HL-60/S4 (cell line): ENCODE results near the gene AFG1L.
"Not testable (repeated sequence)": the region's sequence is repeated elsewhere in the genome, so short reads cannot be mapped to it uniquely, and the experiment has no call there.

Source experiments
- in situ Hi-C: fragments of 300-500 bp; cut with MboI; formaldehyde crosslinking; loops from 2 replicates; pipeline ENCODE4 v1.14.3; 2022; ENCODE audit warnings: low sequenced_read_pairs

Gene AFG1L

DNA sequence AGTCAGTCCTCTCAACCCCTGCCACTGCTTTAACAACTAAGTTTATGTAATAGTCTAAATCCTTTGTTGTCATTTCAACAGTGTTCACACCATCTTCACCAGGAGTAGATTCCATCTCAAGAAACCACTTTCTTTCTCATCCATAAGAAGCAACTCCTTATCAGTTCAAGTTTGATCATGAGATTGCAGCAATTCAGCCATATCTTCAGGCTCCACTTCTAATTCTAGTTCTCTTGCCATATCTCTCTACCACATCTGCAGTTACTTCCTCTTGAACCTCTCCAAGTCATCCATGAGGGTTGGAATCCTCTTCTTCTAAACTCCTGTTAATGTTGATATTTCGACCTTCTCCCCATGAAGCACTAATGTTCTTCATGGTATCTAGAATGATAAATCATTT is 208.0 kb downstream of the AFG1L start:
- in situ Hi-C loops: loop anchor here (25.0 kb wide), 1 partner anchor 816 kb away; no protein-coding TSS in a partner anchor

DNA sequence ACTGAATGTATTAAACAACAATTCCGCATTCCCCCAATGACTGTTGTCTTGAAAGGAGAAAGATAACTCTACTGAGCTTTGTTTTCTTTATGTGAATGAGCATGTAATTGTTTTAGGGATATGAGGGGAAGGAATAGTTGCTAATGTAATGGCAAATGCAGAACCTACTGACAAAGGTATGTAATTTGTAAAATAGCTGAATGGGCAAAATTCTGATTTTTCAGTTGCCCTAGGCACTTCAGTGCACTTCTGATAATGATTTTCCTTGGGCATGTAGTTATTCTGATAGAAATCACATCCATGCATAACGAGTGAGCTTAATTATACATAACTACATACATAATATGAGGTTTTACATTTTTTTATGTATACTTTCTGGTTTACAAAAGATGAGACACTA is 212.5 kb downstream of the AFG1L start:
- in situ Hi-C loops: loop anchor here (25.0 kb wide), 1 partner anchor 820 kb away; no protein-coding TSS in a partner anchor

DNA sequence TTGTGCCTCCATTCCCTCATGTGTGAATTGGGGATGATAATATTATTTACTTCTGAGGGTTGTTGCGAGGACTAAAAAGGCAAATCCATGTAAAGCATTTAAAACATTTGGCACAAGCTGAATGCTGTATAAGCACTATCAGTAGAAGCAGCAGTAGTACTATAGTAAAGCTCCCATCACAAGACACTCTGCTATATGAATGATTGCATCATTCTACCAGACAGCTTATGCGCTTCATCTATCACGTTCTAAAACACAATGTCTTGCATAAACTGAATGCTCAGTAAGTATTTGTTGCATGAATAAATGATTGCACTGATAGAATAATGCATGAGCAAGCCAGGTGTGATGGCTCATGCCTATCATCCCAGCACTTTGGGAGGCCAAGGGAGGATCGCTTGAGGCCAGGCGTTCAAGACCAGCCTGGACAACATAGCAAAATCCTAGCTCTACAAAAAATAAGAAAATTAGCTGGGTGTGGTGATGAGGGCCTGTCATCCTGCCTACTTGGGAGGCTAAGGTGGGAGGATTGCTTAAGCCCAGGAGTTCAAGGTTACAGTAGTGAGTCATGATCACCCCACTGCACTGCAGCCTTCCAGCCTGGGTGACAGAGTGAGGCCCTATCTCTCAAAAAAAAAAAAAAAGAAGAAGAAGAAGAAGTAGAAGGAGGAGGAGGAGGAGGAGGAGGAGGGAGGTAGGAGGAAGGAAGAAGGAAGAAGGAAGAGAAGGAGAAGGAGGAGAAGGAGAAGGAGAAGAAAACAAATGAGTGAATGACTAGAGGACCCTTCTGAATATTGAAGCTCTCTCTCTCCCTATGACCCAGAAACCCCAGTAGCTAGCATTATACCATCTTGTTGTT is 215.8 kb downstream of the AFG1L start:
- in situ Hi-C loops: loop anchor here (25.0 kb wide), 1 partner anchor 823 kb away; no protein-coding TSS in a partner anchor

DNA sequence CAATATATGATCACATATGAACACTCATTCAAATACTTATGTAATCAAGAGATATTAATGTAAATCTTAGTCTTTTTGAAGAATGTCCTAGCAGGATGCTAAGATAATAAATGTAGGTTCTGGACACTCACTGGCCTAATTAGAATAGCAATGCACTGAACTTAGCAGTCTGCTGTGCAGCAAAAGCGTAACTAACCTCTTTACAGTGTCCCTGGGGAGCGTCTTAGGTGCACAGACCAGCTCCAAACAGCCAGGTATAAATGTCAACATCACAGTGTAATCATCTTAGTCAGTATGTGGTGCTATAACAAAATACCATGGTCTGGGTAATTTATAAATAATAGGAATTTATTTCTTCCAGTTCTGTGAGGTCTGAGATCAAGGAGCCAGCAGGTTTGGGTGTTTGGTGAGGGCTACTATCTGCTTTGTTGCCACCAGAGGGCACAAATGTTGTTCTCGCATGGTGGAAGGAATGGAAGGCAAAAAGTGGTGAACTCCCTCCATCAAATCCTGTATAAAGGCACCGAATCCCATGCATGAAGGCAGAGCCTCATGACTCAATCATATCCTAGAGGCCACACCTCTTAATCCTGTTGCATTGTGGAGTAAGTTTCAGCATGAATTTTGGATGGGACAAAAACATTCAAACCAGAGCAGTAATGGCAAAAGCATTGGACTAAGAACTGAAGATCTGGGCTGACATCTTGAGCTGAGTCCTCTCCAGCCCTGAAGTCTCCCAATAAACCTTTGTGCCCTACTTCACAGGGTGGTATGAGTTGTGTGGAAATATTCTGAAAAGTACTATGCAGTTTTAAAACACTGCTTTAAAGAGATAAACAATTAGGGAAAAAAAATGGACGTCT is 224.1 kb downstream of the AFG1L start:
- in situ Hi-C loops: loop anchor here (25.0 kb wide), 1 partner anchor 832 kb away; no protein-coding TSS in a partner anchor

DNA sequence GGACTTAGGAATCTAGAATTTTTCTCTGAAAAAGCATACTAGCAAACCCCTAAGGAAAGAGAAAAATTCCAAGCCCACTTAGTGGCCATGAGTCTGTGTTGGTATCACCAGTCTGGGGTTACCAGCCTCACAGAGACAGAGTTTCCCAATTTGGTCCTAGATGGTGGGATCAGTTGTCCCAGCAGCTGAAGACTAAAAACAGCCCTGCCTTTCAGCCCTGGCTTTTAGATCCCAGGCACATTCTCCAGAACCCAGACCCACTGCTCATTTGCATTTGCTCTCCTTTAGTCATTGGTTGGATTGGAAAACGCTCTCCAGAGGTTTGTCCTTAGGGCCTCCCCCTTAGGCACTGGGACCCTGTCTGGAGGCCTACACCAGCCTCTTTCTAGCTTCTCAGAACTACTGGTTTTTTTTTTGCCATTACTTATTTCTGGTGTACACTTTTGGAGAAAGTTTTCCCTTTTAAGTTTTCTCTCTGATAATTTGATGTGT is 226.8 kb downstream of the AFG1L start:
- in situ Hi-C loops: loop anchor here (10.0 to 25.0 kb wide), 3 partner anchors 407 to 834 kb away; no protein-coding TSS in a partner anchor

DNA sequence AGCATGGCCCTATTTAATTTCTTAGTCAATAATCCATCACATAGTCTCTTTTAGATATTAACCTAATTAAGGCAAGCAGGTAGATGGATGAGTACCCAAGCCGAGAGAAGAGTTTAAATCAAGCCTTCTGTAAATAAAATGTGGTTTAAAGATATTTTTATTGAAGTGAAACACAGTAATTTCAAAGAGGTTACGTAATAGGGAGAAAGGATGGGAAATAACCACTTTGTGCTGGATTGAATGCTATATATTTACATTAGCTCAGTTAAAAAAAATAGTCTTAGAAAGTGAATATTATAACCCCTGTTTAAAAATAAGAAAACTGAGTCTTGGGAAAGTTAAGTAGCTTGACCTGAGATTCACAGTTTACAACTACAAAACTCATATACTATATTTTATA is 228.8 kb downstream of the AFG1L start:
- in situ Hi-C loops: loop anchor here (10.0 to 25.0 kb wide), 3 partner anchors 409 to 836 kb away; no protein-coding TSS in a partner anchor

DNA sequence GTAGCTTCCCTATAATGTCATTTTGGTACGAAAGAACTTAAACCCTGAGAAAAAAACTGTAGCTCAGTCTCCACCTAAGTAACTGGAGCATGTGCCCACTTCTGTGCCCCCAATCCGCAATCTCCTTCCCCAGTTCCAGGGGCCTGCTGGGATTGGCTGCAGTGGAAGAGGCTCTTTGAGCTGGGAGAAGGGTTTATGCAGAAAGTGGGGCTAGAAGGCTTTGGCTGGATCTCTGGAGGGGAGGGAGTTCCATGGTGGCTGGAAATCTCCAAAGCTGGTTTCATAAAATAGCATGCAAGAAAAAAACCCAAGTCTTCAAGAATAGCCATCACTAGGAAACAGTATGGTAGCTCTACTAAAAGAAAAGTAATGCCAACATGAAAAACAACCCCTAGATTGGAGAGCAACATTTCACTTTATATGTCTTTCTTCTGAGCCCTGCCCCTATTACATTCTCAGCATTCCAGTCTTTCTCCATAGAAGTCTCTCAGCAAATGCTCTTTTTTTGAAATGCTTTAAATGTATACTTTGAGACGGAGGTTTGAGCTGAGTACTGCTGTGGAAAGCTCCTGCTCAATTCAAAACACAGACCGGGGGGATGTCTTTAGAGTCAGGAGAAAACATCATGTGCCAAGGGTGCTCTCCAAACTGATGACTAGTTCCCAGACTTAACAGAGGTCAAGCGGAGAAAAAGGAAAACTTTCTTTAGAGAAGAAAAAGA is 229.8 kb downstream of the AFG1L start:
- in situ Hi-C loops: loop anchor here (10.0 to 25.0 kb wide), 3 partner anchors 410 to 837 kb away; no protein-coding TSS in a partner anchor

DNA sequence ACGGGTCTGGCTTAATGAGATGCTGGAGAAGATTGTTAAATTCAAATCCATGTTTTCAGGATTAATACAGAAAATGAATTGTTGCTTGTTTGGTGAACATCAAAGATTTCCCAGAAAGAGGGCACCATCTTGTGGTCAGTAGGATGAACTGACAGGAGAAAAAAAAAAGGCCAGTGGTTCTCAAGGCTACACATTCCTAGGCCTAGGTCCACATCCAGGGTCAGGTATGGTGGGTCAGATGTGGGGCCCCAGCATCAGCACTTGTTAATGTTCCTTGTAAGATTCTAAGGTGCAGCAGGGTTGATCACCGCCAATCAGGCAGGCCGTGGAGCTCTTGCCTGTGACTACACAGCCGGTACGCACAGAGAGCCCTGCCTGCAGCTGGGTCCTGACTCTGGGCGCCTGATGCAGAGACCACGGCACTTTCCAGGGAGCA is 231.9 kb downstream of the AFG1L start:
- in situ Hi-C loops: loop anchor here (10.0 kb wide), 2 partner anchors 412 to 552 kb away; no protein-coding TSS in a partner anchor

DNA sequence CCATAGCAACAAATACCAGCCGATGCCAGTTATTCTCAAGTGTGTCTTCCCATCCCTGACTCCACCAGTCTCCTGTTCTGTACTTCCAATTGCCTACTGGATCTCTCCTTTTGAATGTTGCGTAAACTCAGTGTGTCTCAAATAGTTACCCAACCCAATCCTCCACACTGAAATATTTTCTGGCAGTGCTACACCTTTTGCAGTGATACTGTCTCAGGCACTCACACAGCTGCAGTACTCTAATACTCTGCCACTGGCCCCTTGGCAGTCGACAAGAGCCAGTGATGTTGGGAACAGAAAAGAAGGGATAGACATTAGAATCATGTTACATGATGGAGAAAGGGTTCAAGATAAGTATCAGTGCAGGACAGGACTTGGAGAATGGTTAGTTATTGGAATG is 234.0 kb downstream of the AFG1L start:
- in situ Hi-C loops: loop anchor here (10.0 kb wide), 2 partner anchors 414 to 554 kb away; no protein-coding TSS in a partner anchor

DNA sequence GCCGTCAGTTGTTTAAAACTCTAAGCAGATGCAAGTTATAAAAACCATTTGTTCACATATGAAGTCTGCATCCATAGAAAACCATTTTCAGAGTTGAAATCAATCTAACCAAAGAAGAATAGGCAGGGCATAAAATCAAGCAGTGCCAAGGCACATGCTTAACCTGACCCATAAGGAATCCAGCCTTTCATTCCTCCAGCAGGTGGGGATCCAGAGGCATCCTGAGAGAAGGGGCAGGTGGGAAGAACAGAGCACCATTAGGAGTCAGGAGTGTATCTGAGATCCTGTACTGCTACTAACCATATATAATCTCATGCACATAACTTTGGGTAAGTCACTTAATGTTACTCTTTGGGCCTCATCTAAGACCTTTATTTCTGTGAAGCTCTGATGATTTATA is 236.5 kb downstream of the AFG1L start:
- in situ Hi-C loops: no loop called here

DNA sequence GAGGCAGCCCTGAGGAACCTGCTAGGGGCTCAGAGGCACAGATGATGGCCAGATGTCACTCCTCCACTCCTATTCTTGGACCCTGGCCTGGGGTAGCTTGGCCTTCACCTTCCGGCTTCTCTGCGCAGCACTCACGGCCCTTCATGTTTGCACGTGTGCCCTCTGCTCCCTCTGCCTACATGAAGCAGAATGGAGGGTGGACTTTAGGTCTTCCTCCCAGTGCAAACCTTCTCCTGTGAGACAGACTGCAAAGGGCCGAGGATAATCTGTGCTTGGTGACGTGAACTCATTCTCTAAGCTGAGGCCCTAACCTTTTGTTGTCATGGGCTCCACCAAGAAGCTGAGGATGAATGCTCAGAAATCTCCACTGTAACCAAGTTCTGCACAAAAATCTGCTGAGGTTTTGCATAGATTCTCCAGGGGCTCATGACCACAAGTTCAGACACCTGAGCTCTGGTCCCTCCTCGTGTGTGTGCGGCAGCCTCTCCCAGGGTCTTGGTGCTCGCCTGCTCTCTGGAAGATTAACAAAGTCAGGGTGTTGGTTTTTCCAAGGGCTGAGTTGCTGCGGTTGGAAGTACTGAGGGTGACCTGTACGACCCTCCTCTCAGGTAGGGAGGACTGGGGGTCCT is 240.4 kb downstream of the AFG1L start:
- in situ Hi-C loops: no loop called here

DNA sequence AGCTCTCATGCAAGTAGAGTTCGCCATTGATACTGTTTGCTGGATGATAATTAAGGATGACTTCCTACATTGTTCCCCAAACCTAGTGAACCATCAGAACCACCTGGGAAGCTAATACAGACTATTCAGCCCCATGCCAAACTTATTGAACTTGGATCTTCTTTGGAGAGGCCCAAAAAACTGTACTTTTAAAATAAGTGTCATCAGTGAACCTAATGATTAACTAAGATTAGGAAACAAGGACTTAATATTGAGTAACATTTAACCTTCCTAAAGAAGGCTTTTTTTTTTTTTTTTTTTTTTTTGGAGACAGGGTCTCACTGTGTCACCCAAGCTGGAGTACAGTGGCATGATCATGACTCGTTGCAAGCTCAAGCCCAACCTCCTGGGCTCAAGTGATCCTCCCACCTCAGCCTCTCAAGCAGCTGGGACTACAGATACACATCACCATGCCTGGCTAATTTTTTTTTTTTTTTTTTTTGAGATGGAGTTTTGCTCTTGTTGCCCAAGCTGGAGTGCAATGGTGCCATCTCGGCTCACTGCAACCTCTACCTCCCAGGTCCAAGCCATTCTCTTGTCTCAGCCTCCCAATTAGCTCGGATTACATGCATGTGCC is 241.2 kb downstream of the AFG1L start:
- in situ Hi-C loops: not testable (repeated sequence)

DNA sequence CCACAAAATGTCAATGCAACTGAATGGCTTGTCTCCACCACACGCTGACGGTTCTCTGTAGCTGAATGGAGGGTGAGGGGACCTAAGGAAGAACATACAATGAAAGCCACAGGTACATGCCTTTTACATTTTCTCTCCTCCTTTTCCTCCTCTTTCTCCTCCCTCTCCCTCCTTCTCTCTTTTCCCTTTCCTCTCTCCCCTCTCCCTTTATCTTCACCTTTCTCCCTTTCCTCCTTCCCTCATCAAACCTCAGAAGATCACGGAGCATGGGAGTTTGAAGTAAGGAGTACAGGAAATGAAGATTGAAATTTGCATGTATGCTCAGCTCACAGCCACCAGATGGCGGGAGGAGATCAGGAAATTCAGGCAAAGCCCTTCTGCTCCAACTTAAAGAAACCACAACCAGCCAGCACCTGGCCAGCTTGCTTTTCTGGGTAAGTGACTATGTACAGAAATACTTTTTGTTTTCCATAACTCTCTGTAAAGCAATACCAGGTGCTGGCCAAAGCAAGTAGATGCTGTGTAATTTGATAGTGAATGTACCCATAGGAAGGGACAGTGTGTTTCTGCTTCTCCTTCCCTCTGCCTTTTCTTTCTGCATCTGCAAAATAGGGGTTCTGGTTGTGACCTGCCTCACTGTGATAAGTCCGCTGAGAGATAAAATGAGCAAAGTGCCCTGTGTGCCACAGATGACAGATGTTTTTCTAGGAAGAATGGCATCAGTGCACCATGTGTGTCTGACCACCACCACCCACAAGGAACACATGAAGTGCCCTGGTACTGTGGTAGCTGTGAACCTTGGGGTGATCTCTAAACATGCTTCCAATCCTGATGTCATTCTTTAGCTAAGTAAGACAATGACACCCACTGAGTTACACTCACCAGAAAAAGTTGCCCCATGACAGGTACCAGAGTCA is 247.2 kb downstream of the AFG1L start:
- in situ Hi-C loops: loop anchor here (5.0 to 10.0 kb wide), 2 partner anchors 243 to 525 kb away; no protein-coding TSS in a partner anchor

DNA sequence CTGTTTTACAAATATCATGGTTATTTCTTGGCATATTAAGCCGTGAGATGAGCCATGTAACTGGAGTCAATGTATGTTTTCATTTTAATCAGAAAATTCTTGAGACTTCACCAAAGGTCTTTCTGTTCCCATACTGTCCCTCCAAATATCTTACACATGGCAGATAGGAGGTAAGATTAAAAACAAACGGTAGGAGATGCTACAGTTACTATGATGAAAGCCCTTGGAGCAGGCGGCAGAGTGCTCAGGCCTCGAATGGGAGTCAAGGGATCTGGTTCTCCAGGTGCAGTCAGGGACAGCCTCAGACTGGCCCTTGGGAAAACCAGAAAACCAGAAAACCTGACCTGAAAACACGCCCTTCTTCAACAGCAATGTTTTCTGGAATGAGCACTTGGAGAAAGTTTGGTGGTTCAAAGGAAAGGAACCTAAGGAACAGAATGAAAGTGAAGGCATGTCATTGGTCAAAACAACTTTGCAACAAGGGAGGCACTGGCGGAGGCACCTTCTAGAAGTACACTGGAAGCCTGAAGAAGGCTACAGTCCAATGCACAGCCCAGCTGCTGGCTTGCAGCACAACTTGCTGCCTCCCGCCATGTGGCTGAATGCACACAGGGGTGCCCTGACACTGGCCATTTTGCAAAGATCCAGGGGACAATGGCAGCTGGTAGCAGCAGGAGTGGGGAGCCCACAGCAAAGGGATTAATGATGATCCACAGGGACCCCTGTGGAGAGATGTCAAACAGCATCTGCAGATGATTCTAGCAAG is 248.5 kb downstream of the AFG1L start:
- in situ Hi-C loops: loop anchor here (5.0 to 10.0 kb wide), 2 partner anchors 241 to 524 kb away; no protein-coding TSS in a partner anchor

DNA sequence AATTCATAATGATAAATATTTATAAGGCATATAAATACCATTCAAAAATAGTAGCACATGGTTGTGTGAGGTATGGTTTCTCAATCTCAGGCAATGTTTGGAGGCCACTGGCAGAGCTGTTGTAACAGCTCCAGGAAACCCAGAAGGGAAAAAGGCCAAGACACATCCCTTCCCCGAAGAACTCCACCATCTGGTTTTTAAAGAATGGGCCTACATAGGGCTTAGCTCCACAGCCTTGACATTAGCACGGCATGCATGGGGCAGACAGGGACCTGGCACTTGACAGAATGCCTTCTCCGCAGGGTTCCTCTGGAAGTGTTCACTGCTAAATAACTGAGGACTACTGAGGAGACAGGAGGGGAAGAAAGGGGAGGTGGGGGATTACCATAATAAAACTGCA is 249.8 kb downstream of the AFG1L start:
- in situ Hi-C loops: loop anchor here (5.0 to 10.0 kb wide), 2 partner anchors 240 to 523 kb away; no protein-coding TSS in a partner anchor

DNA sequence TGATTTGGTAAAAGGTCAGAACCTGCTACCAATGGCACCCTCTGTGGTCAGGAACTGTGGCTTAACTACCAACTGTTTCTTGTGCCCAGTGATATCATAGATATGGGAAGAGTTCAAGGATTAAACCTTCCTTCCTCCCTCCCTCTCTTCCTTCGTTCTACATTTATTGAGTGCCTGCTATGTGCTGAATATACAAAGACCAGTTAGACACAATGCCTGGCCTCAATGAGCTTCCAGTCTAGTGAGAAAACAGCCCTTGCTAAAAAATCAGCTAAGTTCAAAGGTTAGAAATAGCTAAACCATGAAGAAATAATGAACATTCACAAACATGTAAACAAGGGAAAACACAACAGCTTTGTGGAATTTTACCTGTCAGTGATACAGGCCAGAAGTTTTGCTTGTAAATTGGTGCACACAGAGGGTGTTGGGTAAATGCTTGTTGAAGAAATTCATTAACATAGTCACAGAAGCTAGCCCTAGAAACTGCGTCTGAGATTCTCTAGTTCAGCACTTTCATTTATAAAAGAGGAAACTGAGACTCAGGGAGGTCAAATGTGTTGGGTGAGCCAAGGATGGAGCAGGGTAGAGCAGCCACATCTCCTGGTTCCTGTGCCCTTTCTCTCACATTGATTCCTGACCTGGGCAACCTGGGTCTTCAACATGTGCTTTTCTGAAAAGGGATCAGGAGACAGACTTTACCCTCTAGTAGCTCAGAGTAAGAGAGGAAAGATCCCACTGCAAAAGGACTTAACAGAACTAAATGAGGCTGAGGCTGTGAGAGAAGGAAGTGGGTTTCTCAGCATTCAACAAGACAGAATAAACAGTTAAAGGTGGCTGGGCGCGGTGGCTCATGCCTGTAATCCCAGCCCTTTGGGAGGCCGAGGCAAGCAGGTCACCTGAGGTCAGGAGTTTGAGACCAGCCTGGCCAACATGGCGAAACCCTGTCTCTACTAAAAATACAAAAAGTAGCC is 251.5 kb downstream of the AFG1L start:
- in situ Hi-C loops: loop anchor here (10.0 kb wide), 1 partner anchor 238 kb away; no protein-coding TSS in a partner anchor
